ENCODE data around the gene INSL3. TPM values are rescaled to one million over a fixed set of nuclear protein-coding genes. Genes with fewer than 3 reads are reported as not detected.
"Not testable (repeated sequence)": the region's sequence is repeated elsewhere in the genome, so short reads cannot be mapped to it uniquely, and the experiment has no call there.

The INSL3 gene
- total RNA-seq, 1 donor from 2014 or later = not detected

- intact Hi-C loops (cut with DNase I) = no loop called here
- H3K4me1 ChIP-seq = no peaks in the 10 kb centered on the region
- no peaks in the 10 kb centered on the region for H3K9me3 ChIP-seq
- no peak overlapping the region for H3K4me3 ChIP-seq
- DNase-seq (ENCODE audit: extremely low spot score in 2 of 2) = no peak
- no peak for TF ChIP-seq POLR2AphosphoS5 (IDR thresholded peaks at IDR 0.05; ENCODE audit: insufficient read depth in 1 of 2, low read depth in 1 of 2)
- TF ChIP-seq CTCF (IDR thresholded peaks at IDR 0.05) = no peak
- no peak for TF ChIP-seq POLR2A (IDR thresholded peaks at IDR 0.05)
- no peaks in the 10 kb centered on the region for H3K36me3 ChIP-seq
- no peaks in the 10 kb centered on the region for H3K27me3 ChIP-seq
- H3K27ac ChIP-seq = no peak overlapping the region
Observed at GRCh38 chr19:17802137-17802858, 19.0 kb downstream of the INSL3 start.

- intact Hi-C loops (cut with DNase I) = not testable (repeated sequence)
Observed at GRCh38 chr19:17798599-17798998, 22.7 kb downstream of the INSL3 start.

GRCh38 chr19:17797424-17798201 lies 23.7 kb downstream of the INSL3 start:
- no peaks in the 10 kb centered on the region for H3K9me3 ChIP-seq
- no peaks in the 10 kb centered on the region for H3K4me1 ChIP-seq
- H3K4me3 ChIP-seq = no peak overlapping the region
- no peaks in the 10 kb centered on the region for H3K27me3 ChIP-seq
- no peak for DNase-seq (ENCODE audit: extremely low spot score in 2 of 2)
- H3K27ac ChIP-seq = no peak overlapping the region
- TF ChIP-seq POLR2AphosphoS5 (IDR thresholded peaks at IDR 0.05; ENCODE audit: insufficient read depth in 1 of 2, low read depth in 1 of 2) (peak in 1 of 2 donors; percentile 14), CTCF (IDR thresholded peaks at IDR 0.05) (no peak)
- intact Hi-C loops (cut with DNase I) = no loop called here
- H3K36me3 ChIP-seq = no peaks in the 10 kb centered on the region

More at GRCh38 chr19:17798599-17798998, 22.7 kb downstream of the INSL3 start:
- not testable (repeated sequence) for H3K4me1 ChIP-seq; H3K27ac ChIP-seq; H3K27me3 ChIP-seq; H3K36me3 ChIP-seq; H3K9me3 ChIP-seq; H3K4me3 ChIP-seq; DNase-seq (ENCODE audit: extremely low spot score in 2 of 2)

GRCh38 chr19:17796838-17797423 lies 24.4 kb downstream of the INSL3 start:
- no peaks in the 10 kb centered on the region for H3K4me1 ChIP-seq
- no peaks in the 10 kb centered on the region for H3K36me3 ChIP-seq
- TF ChIP-seq POLR2A (IDR thresholded peaks at IDR 0.05) (no peak), POLR2AphosphoS5 (IDR thresholded peaks at IDR 0.05; ENCODE audit: insufficient read depth in 1 of 2, low read depth in 1 of 2) (no peak), CTCF (IDR thresholded peaks at IDR 0.05) (no peak)
- H3K4me3 ChIP-seq = no peak overlapping the region
- H3K27ac ChIP-seq = no peak overlapping the region
- H3K27me3 ChIP-seq = no peaks in the 10 kb centered on the region
- intact Hi-C loops (cut with DNase I) = no loop called here
- no peaks in the 10 kb centered on the region for H3K9me3 ChIP-seq
- DNase-seq (ENCODE audit: extremely low spot score in 2 of 2) = no peak

- Histone ChIP-seq H3K9me3 (no peaks in the 10 kb centered on the region), H3K36me3 (no peaks in the 10 kb centered on the region), H3K4me3 (no peak overlapping the region), H3K27ac (no peak overlapping the region), H3K27me3 (no peaks in the 10 kb centered on the region), H3K4me1 (no peaks in the 10 kb centered on the region)
- no peak for DNase-seq (ENCODE audit: extremely low spot score in 2 of 2)
- intact Hi-C loops (cut with DNase I) = no loop called here
- no peak for TF ChIP-seq POLR2A (IDR thresholded peaks at IDR 0.05)
- TF ChIP-seq POLR2AphosphoS5 (IDR thresholded peaks at IDR 0.05; ENCODE audit: insufficient read depth in 1 of 2, low read depth in 1 of 2) = no peak
- TF ChIP-seq CTCF (IDR thresholded peaks at IDR 0.05) = no peak
Observed at GRCh38 chr19:17796013-17796837, 25.1 kb downstream of the INSL3 start.
